ENCODE data around the gene NINJ1.

- no peak for TF ChIP-seq POLR2A (IDR thresholded peaks at IDR 0.05; ENCODE audit: low read length)
- TF ChIP-seq GATA1 (IDR thresholded peaks at IDR 0.05; ENCODE audit: low read depth, low read length), result no peak
These were observed 37.4 kb upstream of the NINJ1 start for GRCh38 chr9:93171261-93171990.
